Heart left ventricle (tissue), 16 donors: ENCODE results near the gene DTX3. TPM values are rescaled to one million over a fixed set of nuclear protein-coding genes. Genes with fewer than 3 reads are reported as not detected.

Experiments used
- ATAC-seq, 4 donors: fragments of 200-7000 bp; cut with Tn5 transposase; one replicate each; pipeline ENCODE4 v1.9.1; 2020 to 2022; ENCODE audit warnings: moderate library complexity in 4 of 4, mild to moderate bottlenecking in 3 of 4, moderate number of reproducible peaks in 1 of 4
- DNase-seq, 5 donors: peaks; one replicate each; pipeline ENCODE4 v3.0.0-alpha.2; 2020
- H3K27ac ChIP-seq, 12 donors: fragments of 200-600 bp; sonication (generic) in 4 of 12; one replicate each; pipeline versions ENCODE4 v1.5.0 to v1.8.0; 2016 to 2022; ENCODE audit warnings: mild to moderate bottlenecking in 2 of 12
- H3K27me3 ChIP-seq, 9 donors: fragments of 200-600 bp; sonication (generic) in 2 of 9; one replicate each; pipeline versions ENCODE4 v1.5.1 to v1.8.0; 2016 to 2022; ENCODE audit warnings: mild to moderate bottlenecking in 3 of 9
- H3K36me3 ChIP-seq, 9 donors: fragments of 200-600 bp; sonication (generic) in 2 of 9; one replicate each; pipeline versions ENCODE4 v1.5.0 to v1.8.0; 2018 to 2022; ENCODE audit warnings: mild to moderate bottlenecking in 2 of 9
- H3K4me1 ChIP-seq, 12 donors: fragments of 200-600 bp; sonication (generic) in 4 of 12; one replicate each; pipeline versions ENCODE4 v1.5.0 to v1.8.0; 2016 to 2022; ENCODE audit warnings: mild to moderate bottlenecking in 3 of 12
- H3K4me3 ChIP-seq, 12 donors: fragments of 200-600 bp; sonication (generic) in 4 of 12; one replicate each; pipeline versions ENCODE4 v1.5.0 to v1.8.0; 2017 to 2022; ENCODE audit warnings: mild to moderate bottlenecking in 9 of 12, moderate library complexity in 4 of 12
- H3K9me3 ChIP-seq, 12 donors: fragments of 200-600 bp; sonication (generic) in 4 of 12; one replicate each; pipeline versions ENCODE4 v1.5.0 to v1.8.0; 2016 to 2022; ENCODE audit warnings: mild to moderate bottlenecking in 1 of 12
- CTCF ChIP-seq, 12 donors: fragments of 200-600 bp; sonication (generic) in 4 of 12; IDR thresholded peaks; one replicate each; pipeline versions ENCODE4 v1.5.0 to v1.8.0; 2018 to 2022; ENCODE audit warnings: antibody characterized with exemption in 12 of 12, mild to moderate bottlenecking in 5 of 12
- POLR2A ChIP-seq, 2 donors: fragments of 450-650 bp; IDR thresholded peaks; one replicate each; pipeline ENCODE4 v1.6.1; 2017; ENCODE audit warnings: antibody characterized with exemption in 2 of 2, mild to moderate bottlenecking in 2 of 2, moderate library complexity in 2 of 2
- WGBS, 4 donors: extraction: QIAGEN DNeasy Blood & Tissue Kit in 2 of 4; methylation state at CpG; one replicate each; pipeline versions ENCODE4 v1.1.5 to v1.1.7; 2013 to 2018; 5-methylcytosine and 5-hydroxymethylcytosine counted together
- intact Hi-C, 10 donors: fragments of 100-400 bp; cut with DNase I; formaldehyde crosslinking; loops; one replicate each; pipeline versions ENCODE4 v1.11.1 to v1.14.2; 2022
- polyA plus RNA-seq, 2 donors: library from polyadenylated mRNA; stranded (reverse); fragments of 200-250 nt; gene quantifications; one replicate each; pipeline ENCODE4 v1.2.3, GENCODE V29; 2013
- total RNA-seq, 9 donors: library from RNA; depleted of rRNA in 2 of 9; stranded (reverse); fragments of >200 nt in 2 of 9; fragmentation: NEBNext Ultra II Directional in 3 of 9; extraction: Animal tissue kit (Norgen Biotek cat#: 25700) in 3 of 9; gene quantifications; one replicate each; pipeline versions ENCODE4 v1.1.0 to v1.2.4, GENCODE V29; 2016 to 2023
- donor health status: ischemic (EF 13 %, LVEDD 7.1; RV severe dilation, severe dysfunction).
- donor health status: healthy with polysubstance abuse.
- donor health status: DM: no; HTN: yes; CAD: no.
- donor health status: DM: no; HTN: no; CAD: no.
- donor health status: ischemic (EF 25% LVEDD 6.9; RV normal size, moderate dysfunction).
- donor health status: ischemic (EF 25% LVEDD 5.7; RV mildly dilated, moderate dysfunction).
- donor health status: healthy.
- donor health status: DM: yes; HTN: yes; CAD: no.
- donor health status: ischemic (EF 35%, LVEDD 5.7; RV mildly dilated, moderate dysfunction).
- donor health status: nonischemic (EF 11% LVEDD 7.7; RV severe dilation, severe dysfunction).
- donor health status: DM: yes; HTN: yes; CAD: no.
- donor health status: PGD.
- donor health status: ischemic (EF 29% LVEDD 5.4; RV normal size, mild dysfunction).
- donor health status: nonischemic (EF 23%, LVEDD 6.1; RV moderate dilation, normal function).

DTX3 gene
- total and polyA plus RNA-seq, 11 donors, result 15.6 to 30.7 (median 22.4) TPM

DNA sequence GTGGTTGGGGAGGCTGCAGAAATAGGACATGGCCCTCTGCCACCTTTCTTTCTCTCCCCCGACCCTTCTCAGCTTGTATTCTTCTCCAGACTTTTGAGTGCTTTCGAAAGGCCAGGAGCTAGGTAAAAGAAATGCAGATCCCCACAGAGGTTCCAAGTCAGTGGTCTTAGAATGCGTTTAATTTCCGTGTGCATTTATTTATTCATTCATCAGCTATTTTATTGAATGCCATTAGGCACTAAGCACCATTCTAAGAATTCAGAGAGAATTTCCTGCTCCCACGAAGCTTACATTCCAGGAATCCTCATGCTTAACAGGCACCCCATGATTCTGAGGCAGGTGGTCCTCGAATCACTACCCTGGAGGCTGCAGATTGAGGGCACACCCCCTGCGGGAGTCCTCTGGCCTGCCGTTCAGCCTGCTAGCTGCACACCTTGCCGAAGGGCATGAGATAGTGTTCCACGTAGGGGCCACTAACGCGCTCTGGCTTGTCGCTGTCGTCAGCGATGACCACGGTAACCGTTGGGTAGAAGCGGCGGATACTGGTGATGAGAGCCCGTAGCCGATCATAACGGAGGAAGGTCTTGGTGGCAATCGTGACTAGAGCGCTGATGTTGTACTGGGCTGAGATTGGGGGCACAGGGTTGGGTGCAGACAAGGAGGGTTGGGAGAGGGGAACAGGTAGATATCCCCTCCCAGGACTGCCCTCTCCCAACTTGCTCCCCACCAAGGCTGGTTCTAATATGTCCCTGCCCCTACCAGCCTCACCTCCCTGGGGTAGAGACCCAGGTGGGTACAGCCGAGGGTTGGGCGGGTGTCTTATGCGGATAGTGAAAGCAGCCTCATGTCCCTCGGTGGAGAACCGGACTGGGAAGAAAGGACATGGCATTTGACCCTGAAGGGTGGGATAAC is 23.9 kb downstream of the DTX3 start:
- intact Hi-C loops, result loop anchor here in 4 of 10 donors (10.0 kb wide), 2 partner anchors 164 to 174 kb away; partner anchors contain the start of genes GLI1 (in 2 of the 4) and INHBE (in 2 of the 4)
- Histone ChIP-seq H3K27ac (no peak overlapping the region), H3K4me3 (no peak overlapping the region), H3K9me3 (no peaks in the 10 kb centered on the region), H3K36me3 (peaks cover 0 to 10% (median 0%) of the 10 kb centered on the region in 9 donors), H3K27me3 (peaks cover 5 to 88% (median 29%) of the 10 kb centered on the region in 9 donors), H3K4me1 (peaks cover 0 to 29% (median 10%) of the 10 kb centered on the region in 12 donors)
- no peak for DNase-seq
- ATAC-seq, result no peak
- TF ChIP-seq POLR2A (IDR thresholded peaks at IDR 0.05) (no peak), CTCF (IDR thresholded peaks at IDR 0.05) (no peak)
- 54 to 83% (median 70%) methylated on average over 29 of the region's 29 CpGs for WGBS, 4 donors

GRCh38 chr12:57629897-57630471 is 25.4 kb downstream of the DTX3 start:
- Histone ChIP-seq H3K9me3 (no peaks in the 10 kb centered on the region), H3K36me3 (peaks cover 0 to 10% (median 0%) of the 10 kb centered on the region in 9 donors), H3K27ac (no peak overlapping the region), H3K4me1 (peaks cover 0 to 30% (median 11%) of the 10 kb centered on the region in 12 donors), H3K4me3 (no peak overlapping the region), H3K27me3 (peaks cover 5 to 91% (median 35%) of the 10 kb centered on the region in 9 donors)
- no peak for ATAC-seq
- WGBS, 4 donors, result 81 to 84% (median 83%) methylated on average over 5 of the region's 5 CpGs
- intact Hi-C loops, result loop anchor here in 4 of 10 donors (10.0 kb wide), 3 partner anchors 105 to 175 kb away; partner anchors contain the start of genes GLI1 (in 2 of the 4), INHBE (in 2 of the 4) and AGAP2 (in 1 of the 4)
- TF ChIP-seq POLR2A (IDR thresholded peaks at IDR 0.05), result no peak
- DNase-seq, result no peak

- no peak for TF ChIP-seq POLR2A (IDR thresholded peaks at IDR 0.05)
- TF ChIP-seq CTCF (IDR thresholded peaks at IDR 0.05), result no peak
- intact Hi-C loops, result loop anchor here in 1 of 10 donors (10.0 kb wide), 1 partner anchor 104 kb away; the partner anchor contains the start of gene AGAP2
These were observed 26.3 kb downstream of the DTX3 start for GRCh38 chr12:57630891-57631433.

DNA sequence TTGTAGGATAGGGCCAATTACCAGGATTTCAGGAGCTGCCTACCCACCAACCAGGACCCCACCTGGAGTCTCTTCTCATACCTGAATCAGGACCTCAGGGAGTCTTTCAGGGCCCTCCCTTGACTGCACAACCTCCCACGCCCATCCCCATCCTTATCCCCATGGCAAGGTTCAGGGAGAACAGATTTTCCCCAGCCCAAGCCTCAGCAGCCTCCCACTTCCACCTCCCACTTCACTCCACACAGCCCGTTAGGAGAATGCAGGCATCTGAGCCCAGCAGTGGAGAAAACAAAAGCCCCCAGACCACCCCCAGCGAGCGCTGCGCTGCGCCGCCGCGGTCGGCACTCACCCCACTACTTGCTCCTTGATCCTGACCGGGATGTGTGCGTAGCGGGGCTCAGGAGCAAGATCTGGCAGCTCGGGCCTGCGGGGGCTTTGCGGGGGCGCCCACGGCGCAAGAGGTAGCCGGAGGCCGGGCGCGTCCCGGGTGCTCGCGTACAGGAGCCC is 27.0 kb downstream of the DTX3 start:
- peak in 1 of 5 donors; percentile 7 for DNase-seq
- H3K9me3 ChIP-seq, result no peaks in the 10 kb centered on the region

More at GRCh38 chr12:57630891-57631433, 26.3 kb downstream of the DTX3 start:
- H3K4me1 ChIP-seq, result peaks cover 0 to 30% (median 11%) of the 10 kb centered on the region in 12 donors
- H3K27me3 ChIP-seq, result peaks cover 5 to 90% (median 38%) of the 10 kb centered on the region in 9 donors
- WGBS, 4 donors, result 51 to 78% (median 74%) methylated on average over 5 to 6 of the region's 6 CpGs
- ATAC-seq, result no peak
- no peak overlapping the region for H3K27ac ChIP-seq
- H3K4me3 ChIP-seq, result no peak overlapping the region
- H3K9me3 ChIP-seq, result no peaks in the 10 kb centered on the region
- no peak for DNase-seq
- peaks cover 0 to 6% (median 0%) of the 10 kb centered on the region in 9 donors for H3K36me3 ChIP-seq

More for the DNA sequence above, 27.0 kb downstream of the DTX3 start:
- H3K4me3 ChIP-seq, result peak overlapping the region in 11 of 12 donors; percentile 46 to 71 (median 64)
- intact Hi-C loops, result loop anchor here in 3 of 10 donors (2.0 to 10.0 kb wide), 2 partner anchors 49 to 103 kb away; partner anchors contain the start of gene AGAP2 (in 1 of the 3)
- peak overlapping the region in 1 of 12 donors; percentile 57 for H3K27ac ChIP-seq
- H3K4me1 ChIP-seq, result peaks cover 0 to 30% (median 11%) of the 10 kb centered on the region in 12 donors
- H3K36me3 ChIP-seq, result no peaks in the 10 kb centered on the region
- WGBS, 4 donors, result 9 to 23% (median 15%) methylated on average over 13 to 26 of the region's 26 CpGs
- TF ChIP-seq POLR2A (IDR thresholded peaks at IDR 0.05), result no peak
- TF ChIP-seq CTCF (IDR thresholded peaks at IDR 0.05), result no peak
- peak in 1 of 4 donors; percentile 4 for ATAC-seq
- peaks cover 2 to 87% (median 35%) of the 10 kb centered on the region in 9 donors for H3K27me3 ChIP-seq
